ENCODE data around the gene SOWAHA. TPM values are rescaled to one million over a fixed set of nuclear protein-coding genes. Genes with fewer than 3 reads are reported as not detected.

The SOWAHA gene
- under 0.01 TPM in 1 of 2 replicates, not detected in the other for total RNA-seq (2012; rRNA removed)
- polyA plus RNA-seq (2012; rRNA removed) = 0.03 TPM in 1 of 2 replicates, not detected in the other
- 0.02 and 0.04 TPM in 2 replicates for polyA plus RNA-seq (2012; cell fraction: cytosol; rRNA removed)
- polyA plus RNA-seq (2012; cell fraction: nucleus; rRNA removed; ENCODE audit: low replicate concordance) = 0.01 TPM in 1 of 2 replicates, not detected in the other
- not detected for Bru-seq, nascent RNA
- not detected for BruChase-seq, experiment 1, labeled RNA remaining after a 6-hour chase
- percentile 15 among the genes with signal in this experiment for BruChase-seq, experiment 2, labeled RNA remaining after a 2-hour chase
- long read RNA-seq = 0 reads

- WGBS, 2 experiments (ENCODE audit: extremely low coverage in 2 of 2, insufficient read length in 1 of 2) = 2% methylated on average over 35 of the region's 68 CpGs; no CpG with 5 or more reads in 1 of the 2 experiments
- ATAC-seq (ENCODE audit: low read depth) (0 out of 2 replicates have a peak, but pooled peaks have one; percentile 13), DNase-seq (no peak)
- intact Hi-C loops (cut with micrococcal nuclease) (no loop called here), dilution Hi-C loops (cut with HindIII; ENCODE audit: low sequenced_read_pairs, unreplicated experiment) (no loop called here), in situ Hi-C loops (cut with MboI; ENCODE audit: low sequenced_read_pairs) (no loop called here)
- Histone ChIP-seq H2AK5ac (ENCODE audit: low read depth, low read length) (no peak within 1 kb of the TSS), H4K5ac (ENCODE audit: low read depth, low read length) (no peak within 1 kb of the TSS), H3K18ac (ENCODE audit: low read depth, low read length) (no peak within 1 kb of the TSS), H3K27me3 (ENCODE audit: control insufficient read depth, insufficient read depth, low read length) (peaks cover 37% of the 10 kb centered on the region), H3K9me1 (ENCODE audit: insufficient read depth, low read length) (no peaks in the 10 kb centered on the region), H2BK20ac (ENCODE audit: low read depth, low read length) (no peak within 1 kb of the TSS), H3K23ac (ENCODE audit: low read depth, low read length) (0 out of 2 replicates have a peak within 1 kb of the TSS, but pooled peaks have one; percentile 31), H3K4me1 (ENCODE audit: control insufficient read depth, insufficient read depth, low read length) (peaks cover 7% of the 10 kb centered on the region), H2BK120ac (ENCODE audit: low read depth, low read length) (no peak within 1 kb of the TSS), H3K36me3 (ENCODE audit: control insufficient read depth, insufficient read depth, low read length) (no peaks in the 10 kb centered on the region), H3K14ac (replicated peaks; ENCODE audit: low read depth, low read length) (no peak within 1 kb of the TSS), H4K8ac (ENCODE audit: low read depth in 2 of 2, low read length in 2 of 2) (no peak within 1 kb of the TSS), H2AFZ (replicated peaks; ENCODE audit: low read length, poor library complexity) (peak within 1 kb of the TSS; percentile 89), H3K56ac (ENCODE audit: extremely low read depth, insufficient read depth, low read length) (no peak within 1 kb of the TSS), H3K4me3 (ENCODE audit: insufficient read depth, low read depth, low read length) (peak within 1 kb of the TSS; percentile 32), H3K79me1 (ENCODE audit: low read depth in 1 of 2, low read length in 2 of 2) (no peaks in the 10 kb centered on the region), H3K4ac (ENCODE audit: low read depth, low read length) (no peak within 1 kb of the TSS), H4K20me1 (ENCODE audit: insufficient read depth, low read length) (no peaks in the 10 kb centered on the region), H2BK5ac (ENCODE audit: low read depth, low read length, poor library complexity, severe bottlenecking) (no peak within 1 kb of the TSS), H3K9me3 (ENCODE audit: control insufficient read depth, insufficient read depth, low read length) (no peaks in the 10 kb centered on the region), H4K91ac (ENCODE audit: insufficient read depth, low read depth, low read length) (no peak within 1 kb of the TSS), H3K9ac (ENCODE audit: low read depth, low read length) (no peak within 1 kb of the TSS), H2BK15ac (ENCODE audit: low read depth, low read length) (no peak within 1 kb of the TSS), H3K4me2 (ENCODE audit: low read depth, low read length) (peak within 1 kb of the TSS; percentile 77; the same call in 1 of the 2 replicates), H3K27ac (ENCODE audit: insufficient read depth, low read length) (no peak within 1 kb of the TSS), H2AK9ac (replicated peaks; ENCODE audit: low read depth, low read length, poor library complexity) (no peak within 1 kb of the TSS)
- TF ChIP-seq ELK1 (IDR thresholded peaks at IDR 0.05; ENCODE audit: borderline replicate concordance, low read depth, low read length) (no peak), RFX5 (IDR thresholded peaks at IDR 0.05; ENCODE audit: low read depth, low read length) (no peak), POLR2A (IDR thresholded peaks at IDR 0.05; ENCODE audit: low read depth, low read length) (no peak), FOS (IDR thresholded peaks at IDR 0.05; ENCODE audit: low read depth, low read length) (no peak), CEBPB (IDR thresholded peaks at IDR 0.05; ENCODE audit: low read depth, low read length) (no peak), SMC3 (IDR thresholded peaks at IDR 0.05; ENCODE audit: low read depth, low read length) (no peak), CTCF (conservative IDR thresholded peaks at IDR 0.05; ENCODE audit: low read depth, low read length) (no peak), MAZ (IDR thresholded peaks at IDR 0.05; ENCODE audit: borderline replicate concordance, low read depth, low read length) (no peak), RAD21 (IDR thresholded peaks at IDR 0.05; ENCODE audit: low read length) (no peak), NFE2L2 (IDR thresholded peaks at IDR 0.05; ENCODE audit: low read depth, low read length) (no peak), RCOR1 (IDR thresholded peaks at IDR 0.05; ENCODE audit: insufficient replicate concordance, low read length) (no peak), MXI1 (IDR thresholded peaks at IDR 0.05; ENCODE audit: borderline replicate concordance, low read depth, low read length) (no peak), MAFK (IDR thresholded peaks at IDR 0.05; ENCODE audit: low read depth, low read length) (no peak)
- no TSS peak for BruUV-seq (replicated peaks)
- ChIA-PET POLR2A (ENCODE audit: unreplicated experiment) (no interaction called here), CTCF (interaction anchor here (1.3 kb wide), 1 partner anchor 38 kb away, joined by 4 read pairs; no protein-coding TSS in a partner anchor)
Measured at GRCh38 chr5:132812781-132813598, at the start of gene SOWAHA. TSS of gene SOWAHA (plus strand) at chr5:132813302. CDS start at chr5:132813622, 320 bp downstream.
